Mucosa of rectum (tissue), 2 donors: Measurements from ENCODE around the gene TRIL.

Experiments
- H3K27ac ChIP-seq, 2 donors: one replicate each; pipeline ENCODE4 v1.7.0; 2013; ENCODE audit warnings: inconsistent platforms in 2 of 2, low read depth in 2 of 2, low read length in 2 of 2
- H3K27me3 ChIP-seq, 2 donors: one replicate each; pipeline ENCODE4 v1.7.0; 2013; ENCODE audit warnings: low read length in 2 of 2; ENCODE audit not compliant: control insufficient read depth in 2 of 2, insufficient read depth in 2 of 2
- H3K36me3 ChIP-seq, 2 donors: one replicate each; pipeline ENCODE4 v1.7.0; 2013; ENCODE audit warnings: low read length in 2 of 2; ENCODE audit not compliant: control insufficient read depth in 2 of 2, insufficient read depth in 2 of 2
- H3K4me1 ChIP-seq, 2 donors: one replicate each; pipeline ENCODE4 v1.7.0; 2013; ENCODE audit warnings: low read length in 2 of 2, mild to moderate bottlenecking in 1 of 2; ENCODE audit not compliant: control insufficient read depth in 2 of 2, insufficient read depth in 2 of 2
- H3K4me3 ChIP-seq, 2 donors: one replicate each; pipeline ENCODE4 v1.7.0; 2013; ENCODE audit warnings: low read length in 2 of 2
- H3K9ac ChIP-seq, 2 donors: one replicate each; pipeline ENCODE4 v1.7.0; 2013; ENCODE audit warnings: low read length in 2 of 2, low read depth in 1 of 2, mild to moderate bottlenecking in 1 of 2
- H3K9me3 ChIP-seq, 2 donors: one replicate each; pipeline ENCODE4 v1.7.0; 2013; ENCODE audit warnings: low read length in 2 of 2; ENCODE audit not compliant: control insufficient read depth in 2 of 2
- donor health status: healthy.
- donor health status: Normal muscosa, but diverticular disease.

Gene TRIL

GRCh38 chr7:28941633-28942032 lies 16.5 kb downstream of the TRIL start:
- Histone ChIP-seq H3K9ac (no peak overlapping the region), H3K27me3 (no peaks in the 10 kb centered on the region), H3K4me1 (no peaks in the 10 kb centered on the region), H3K4me3 (no peak overlapping the region), H3K36me3 (no peaks in the 10 kb centered on the region), H3K27ac (no peak overlapping the region), H3K9me3 (no peaks in the 10 kb centered on the region)

GRCh38 chr7:28940741-28941384 lies 17.3 kb downstream of the TRIL start:
- H3K4me1 ChIP-seq = no peaks in the 10 kb centered on the region
- H3K27me3 ChIP-seq = no peaks in the 10 kb centered on the region
- H3K27ac ChIP-seq = no peak overlapping the region
- no peak overlapping the region for H3K9ac ChIP-seq
- no peak overlapping the region for H3K4me3 ChIP-seq
- no peaks in the 10 kb centered on the region for H3K9me3 ChIP-seq
- no peaks in the 10 kb centered on the region for H3K36me3 ChIP-seq

- Histone ChIP-seq H3K36me3 (no peaks in the 10 kb centered on the region), H3K4me3 (no peak overlapping the region), H3K27ac (no peak overlapping the region), H3K9me3 (no peaks in the 10 kb centered on the region), H3K27me3 (no peaks in the 10 kb centered on the region), H3K9ac (no peak overlapping the region), H3K4me1 (no peaks in the 10 kb centered on the region)
Measured at GRCh38 chr7:28939844-28940544, 18.1 kb downstream of the TRIL start.

- Histone ChIP-seq H3K9me3 (no peaks in the 10 kb centered on the region), H3K27ac (no peak overlapping the region), H3K36me3 (no peaks in the 10 kb centered on the region), H3K9ac (no peak overlapping the region), H3K4me1 (no peaks in the 10 kb centered on the region), H3K4me3 (no peak overlapping the region), H3K27me3 (no peaks in the 10 kb centered on the region)
Measured at GRCh38 chr7:28939367-28939766, 18.8 kb downstream of the TRIL start.

DNA sequence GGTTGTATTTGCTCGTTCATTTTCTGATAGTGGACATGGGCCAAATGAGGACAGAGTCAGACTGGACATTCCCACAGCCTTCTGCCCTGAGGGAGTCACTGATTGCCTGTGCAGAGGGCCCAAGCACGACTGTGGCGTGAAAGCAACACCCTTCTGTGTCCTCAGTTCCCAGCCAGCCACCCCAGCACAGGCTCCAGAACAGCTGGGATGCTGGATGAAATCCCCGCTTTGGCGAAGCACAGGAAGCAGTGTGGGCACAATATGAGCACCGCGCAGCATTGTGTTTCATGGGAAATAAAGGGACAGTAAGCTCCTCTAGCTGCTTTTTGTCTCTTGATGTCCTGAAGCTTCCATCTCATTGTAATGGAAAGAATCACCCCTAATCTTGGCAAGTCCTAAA lies 20.5 kb downstream of the TRIL start:
- H3K36me3 ChIP-seq = no peaks in the 10 kb centered on the region
- no peaks in the 10 kb centered on the region for H3K9me3 ChIP-seq
- peaks cover 4 to 5% of the 10 kb centered on the region in 2 donors for H3K4me1 ChIP-seq
- H3K9ac ChIP-seq = no peak overlapping the region
- no peak overlapping the region for H3K27ac ChIP-seq
- no peaks in the 10 kb centered on the region for H3K27me3 ChIP-seq
- no peak overlapping the region for H3K4me3 ChIP-seq

- H3K36me3 ChIP-seq = no peaks in the 10 kb centered on the region
Measured at GRCh38 chr7:28937103-28937502, 21.0 kb downstream of the TRIL start.

GRCh38 chr7:28933846-28934320 lies 24.2 kb downstream of the TRIL start:
- H3K27me3 ChIP-seq = no peaks in the 10 kb centered on the region
- H3K27ac ChIP-seq = no peak overlapping the region
- H3K9ac ChIP-seq = no peak overlapping the region
- H3K4me3 ChIP-seq = peak overlapping the region in 1 of 2 donors; percentile 17
- H3K4me1 ChIP-seq = peaks cover 4 to 5% of the 10 kb centered on the region in 2 donors
- H3K9me3 ChIP-seq = no peaks in the 10 kb centered on the region
- no peaks in the 10 kb centered on the region for H3K36me3 ChIP-seq

More at GRCh38 chr7:28937103-28937502, 21.0 kb downstream of the TRIL start:
- Histone ChIP-seq H3K27me3 (no peaks in the 10 kb centered on the region), H3K27ac (no peak overlapping the region), H3K9me3 (no peaks in the 10 kb centered on the region), H3K9ac (no peak overlapping the region), H3K4me1 (peaks cover 4 to 5% of the 10 kb centered on the region in 2 donors), H3K4me3 (no peak overlapping the region)

- H3K27me3 ChIP-seq = no peaks in the 10 kb centered on the region
Measured at GRCh38 chr7:28931565-28931964, 26.6 kb downstream of the TRIL start.

DNA sequence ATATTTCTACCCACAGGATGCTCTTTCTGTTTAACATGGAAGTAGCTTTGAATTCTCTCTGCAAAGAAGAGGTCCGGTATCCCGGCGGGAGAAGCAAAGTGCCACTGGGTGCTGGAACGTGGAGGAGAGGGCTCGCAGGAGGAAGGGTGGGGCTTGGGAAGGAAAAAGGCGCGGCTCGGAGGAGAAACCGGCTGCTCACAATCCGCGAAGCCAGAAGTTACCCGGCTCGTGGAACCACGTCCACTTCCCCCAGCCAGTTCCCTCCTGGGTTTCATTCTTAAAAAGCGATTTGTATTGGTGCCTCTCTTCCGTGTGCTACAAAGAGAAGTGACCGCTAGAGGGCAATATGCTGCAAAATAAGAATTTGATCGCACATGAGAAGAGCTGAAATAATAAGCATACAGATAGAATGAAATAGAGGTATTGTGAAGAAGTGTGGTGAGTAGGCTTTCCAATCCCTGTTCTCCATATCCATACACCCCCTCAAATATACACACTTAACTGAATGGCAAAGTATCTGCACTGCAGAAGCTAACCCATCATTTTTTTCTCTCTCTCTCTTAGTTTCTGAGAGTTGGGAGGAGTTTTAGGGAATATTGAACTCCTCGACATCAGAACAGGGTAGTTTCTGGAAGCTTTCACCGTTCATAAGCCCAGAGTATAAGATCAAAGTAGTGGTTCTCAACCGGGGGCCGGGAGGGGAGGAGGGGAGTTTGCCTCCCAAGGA lies 31.1 kb downstream of the TRIL start:
- no peaks in the 10 kb centered on the region for H3K36me3 ChIP-seq
- peak overlapping the region; percentile 8 to 33 for H3K27ac ChIP-seq
- H3K27me3 ChIP-seq = no peaks in the 10 kb centered on the region
- peak overlapping the region; percentile 70 to 79 for H3K4me3 ChIP-seq
- peak overlapping the region; percentile 27 to 70 for H3K9ac ChIP-seq
- peaks cover 0 to 11% of the 10 kb centered on the region in 2 donors for H3K4me1 ChIP-seq
- no peaks in the 10 kb centered on the region for H3K9me3 ChIP-seq

More at GRCh38 chr7:28931565-28931964, 26.6 kb downstream of the TRIL start:
- Histone ChIP-seq H3K27ac (no peak overlapping the region), H3K4me3 (no peak overlapping the region), H3K4me1 (peaks cover 5 to 11% of the 10 kb centered on the region in 2 donors), H3K9ac (no peak overlapping the region), H3K9me3 (no peaks in the 10 kb centered on the region), H3K36me3 (no peaks in the 10 kb centered on the region)
